Activated T-cell treated with anti-CD3 and anti-CD28 coated beads, Interleukin-2, amount 50 U/mL, for 72 hours (primary cell): ENCODE measurements around the gene BCAR3. TPM values are rescaled to one million over a fixed set of nuclear protein-coding genes. Genes with fewer than 3 reads are reported as not detected.

ENCODE experiments used
- ATAC-seq, 2 donors: fragments of 150-1000 bp; cut with Tn5 transposase; replicated peaks in 1 of 2; 2 replicates each; pipeline ENCODE4 v1.10.0; 2021; ENCODE audit warnings: moderate library complexity in 2 of 2, mild to moderate bottlenecking in 1 of 2
- DNase-seq, 2 donors: peaks; one replicate each; pipeline ENCODE4 v3.0.0; 2021 to 2022; ENCODE audit warnings: mixed read lengths in 1 of 2
- H3K27ac Mint-ChIP-seq: one replicate; pipeline ENCODE4 v1.8.0; 2022; ENCODE audit warnings: mild to moderate bottlenecking, moderate library complexity, mixed read lengths
- H3K27me3 Mint-ChIP-seq: one replicate; pipeline ENCODE4 v1.8.0; 2022; ENCODE audit warnings: low read depth, mixed read lengths
- H3K36me3 Mint-ChIP-seq, 2 donors: one replicate each; pipeline ENCODE4 v1.8.0; 2022; ENCODE audit warnings: mixed read lengths in 2 of 2, mild to moderate bottlenecking in 1 of 2; ENCODE audit not compliant: insufficient read depth in 2 of 2
- H3K4me1 Mint-ChIP-seq: one replicate; pipeline ENCODE4 v1.8.0; 2022; ENCODE audit warnings: low read depth, mixed read lengths
- H3K4me3 Mint-ChIP-seq, 2 donors: one replicate each; pipeline ENCODE4 v1.8.0; 2022; ENCODE audit warnings: mild to moderate bottlenecking in 2 of 2, mixed read lengths in 2 of 2, moderate library complexity in 2 of 2
- H3K9me3 Mint-ChIP-seq, 2 donors: one replicate each; pipeline ENCODE4 v1.8.0; 2022; ENCODE audit warnings: mixed read lengths in 2 of 2
- total RNA-seq, 2 donors: library from RNA; stranded (reverse); gene quantifications; one replicate each; pipeline ENCODE4 v1.2.3, GENCODE V29; 2022

BCAR3 gene
- total RNA-seq: 1 to 10 TPM; 3.1 to 3.2 TPM

- peak; percentile 54 to 60 for DNase-seq
- H3K4me3 Mint-ChIP-seq: peak within 1 kb of the TSS; percentile 88 to 91
- no peak within 1 kb of the TSS for H3K27ac Mint-ChIP-seq
- H3K27me3 Mint-ChIP-seq: peaks cover 86% of the 10 kb centered on the region
- peaks cover 14% of the 10 kb centered on the region for H3K4me1 Mint-ChIP-seq
- H3K9me3 Mint-ChIP-seq: no peaks in the 10 kb centered on the region
- H3K36me3 Mint-ChIP-seq: peaks cover 2 to 4% of the 10 kb centered on the region in 2 donors
- peak; percentile 75 to 76 for ATAC-seq
These were observed at the start of gene BCAR3 for GRCh38 chr1:93681101-93681988. BCAR3 (minus strand) TSS chr1:93681837; CDS start chr1:93674930, 6,907 bp downstream.

GRCh38 chr1:93730621-93731020 lies 49.0 kb upstream of the BCAR3 start:
- Mint-ChIP-seq H3K4me1 (no peaks in the 10 kb centered on the region), H3K27ac (no peak overlapping the region), H3K4me3 (no peak overlapping the region), H3K27me3 (no peaks in the 10 kb centered on the region), H3K9me3 (no peaks in the 10 kb centered on the region), H3K36me3 (no peaks in the 10 kb centered on the region)
- ATAC-seq (no peak), DNase-seq (no peak)

GRCh38 chr1:93729906-93730305 lies 48.3 kb upstream of the BCAR3 start:
- H3K4me3 Mint-ChIP-seq: no peak overlapping the region
- DNase-seq (no peak), ATAC-seq (no peak)
- H3K4me1 Mint-ChIP-seq: no peaks in the 10 kb centered on the region
- H3K9me3 Mint-ChIP-seq: no peaks in the 10 kb centered on the region
- H3K27me3 Mint-ChIP-seq: no peaks in the 10 kb centered on the region
- H3K36me3 Mint-ChIP-seq: no peaks in the 10 kb centered on the region
- H3K27ac Mint-ChIP-seq: no peak overlapping the region

GRCh38 chr1:93729502-93729901 lies 47.9 kb upstream of the BCAR3 start:
- H3K36me3 Mint-ChIP-seq: no peaks in the 10 kb centered on the region
- H3K27me3 Mint-ChIP-seq: no peaks in the 10 kb centered on the region

GRCh38 chr1:93728480-93729131 lies 47.0 kb upstream of the BCAR3 start:
- Mint-ChIP-seq H3K36me3 (no peaks in the 10 kb centered on the region), H3K27ac (no peak overlapping the region)

More at GRCh38 chr1:93729502-93729901, 47.9 kb upstream of the BCAR3 start:
- Mint-ChIP-seq H3K4me3 (no peak overlapping the region), H3K27ac (no peak overlapping the region), H3K9me3 (no peaks in the 10 kb centered on the region), H3K4me1 (no peaks in the 10 kb centered on the region)
- no peak for ATAC-seq
- DNase-seq: no peak

GRCh38 chr1:93723733-93724270 lies 42.2 kb upstream of the BCAR3 start:
- no peak overlapping the region for H3K27ac Mint-ChIP-seq
- H3K27me3 Mint-ChIP-seq: no peaks in the 10 kb centered on the region
- H3K36me3 Mint-ChIP-seq: no peaks in the 10 kb centered on the region
- no peaks in the 10 kb centered on the region for H3K9me3 Mint-ChIP-seq
- ATAC-seq (no peak), DNase-seq (no peak)
- H3K4me3 Mint-ChIP-seq: no peak overlapping the region
- H3K4me1 Mint-ChIP-seq: no peaks in the 10 kb centered on the region

More at GRCh38 chr1:93728480-93729131, 47.0 kb upstream of the BCAR3 start:
- Mint-ChIP-seq H3K4me3 (no peak overlapping the region), H3K27me3 (no peaks in the 10 kb centered on the region), H3K4me1 (no peaks in the 10 kb centered on the region), H3K9me3 (no peaks in the 10 kb centered on the region)
- ATAC-seq (no peak), DNase-seq (no peak)

GRCh38 chr1:93723110-93723509 lies 41.5 kb upstream of the BCAR3 start:
- DNase-seq (no peak), ATAC-seq (no peak)
- H3K27me3 Mint-ChIP-seq: no peaks in the 10 kb centered on the region
- no peaks in the 10 kb centered on the region for H3K9me3 Mint-ChIP-seq
- H3K4me1 Mint-ChIP-seq: no peaks in the 10 kb centered on the region
- H3K27ac Mint-ChIP-seq: no peak overlapping the region
- H3K4me3 Mint-ChIP-seq: no peak overlapping the region
- peaks cover 0 to under 1% of the 10 kb centered on the region in 2 donors for H3K36me3 Mint-ChIP-seq

- H3K4me1 Mint-ChIP-seq: peaks cover under 1% of the 10 kb centered on the region
- no peaks in the 10 kb centered on the region for H3K27me3 Mint-ChIP-seq
- no peak for ATAC-seq
- peaks cover 0 to 5% of the 10 kb centered on the region in 2 donors for H3K36me3 Mint-ChIP-seq
- no peaks in the 10 kb centered on the region for H3K9me3 Mint-ChIP-seq
- no peak overlapping the region for H3K4me3 Mint-ChIP-seq
- no peak for DNase-seq
- H3K27ac Mint-ChIP-seq: no peak overlapping the region
These were observed 40.7 kb upstream of the BCAR3 start for GRCh38 chr1:93722081-93723031.

GRCh38 chr1:93720956-93721626 lies 39.5 kb upstream of the BCAR3 start:
- peaks cover 0 to 4% of the 10 kb centered on the region in 2 donors for H3K9me3 Mint-ChIP-seq
- ATAC-seq (no peak), DNase-seq (no peak)
- no peaks in the 10 kb centered on the region for H3K27me3 Mint-ChIP-seq
- no peak overlapping the region for H3K27ac Mint-ChIP-seq
- H3K4me3 Mint-ChIP-seq: no peak overlapping the region
- peaks cover 13% of the 10 kb centered on the region for H3K4me1 Mint-ChIP-seq
- peaks cover 7 to 12% of the 10 kb centered on the region in 2 donors for H3K36me3 Mint-ChIP-seq

- peaks cover 41% of the 10 kb centered on the region for H3K4me1 Mint-ChIP-seq
- ATAC-seq: no peak
- no peak for DNase-seq
- H3K36me3 Mint-ChIP-seq: peaks cover 7 to 12% of the 10 kb centered on the region in 2 donors
- no peak overlapping the region for H3K4me3 Mint-ChIP-seq
- no peak overlapping the region for H3K27ac Mint-ChIP-seq
- H3K9me3 Mint-ChIP-seq: peaks cover 0 to 4% of the 10 kb centered on the region in 2 donors
- peaks cover 10% of the 10 kb centered on the region for H3K27me3 Mint-ChIP-seq
These were observed 36.0 kb upstream of the BCAR3 start for GRCh38 chr1:93717640-93718039.

- peak; percentile 84 to 91 for ATAC-seq
- Mint-ChIP-seq H3K4me3 (peak overlapping the region in 1 of 2 donors; percentile 19), H3K9me3 (peaks cover 0 to 4% of the 10 kb centered on the region in 2 donors), H3K27me3 (peaks cover 17% of the 10 kb centered on the region), H3K4me1 (peaks cover 46% of the 10 kb centered on the region), H3K27ac (no peak overlapping the region), H3K36me3 (peaks cover 7 to 12% of the 10 kb centered on the region in 2 donors)
- DNase-seq: peak; percentile 60 to 67
These were observed 35.3 kb upstream of the BCAR3 start for GRCh38 chr1:93716941-93717368.

GRCh38 chr1:93716163-93716562 lies 34.5 kb upstream of the BCAR3 start:
- peaks cover 46% of the 10 kb centered on the region for H3K4me1 Mint-ChIP-seq
- H3K27me3 Mint-ChIP-seq: peaks cover 22% of the 10 kb centered on the region
- no peak for ATAC-seq
- DNase-seq: no peak
- peaks cover 0 to 4% of the 10 kb centered on the region in 2 donors for H3K9me3 Mint-ChIP-seq
- peak overlapping the region; percentile 8 to 45 for H3K4me3 Mint-ChIP-seq
- peaks cover 7 to 12% of the 10 kb centered on the region in 2 donors for H3K36me3 Mint-ChIP-seq
- H3K27ac Mint-ChIP-seq: no peak overlapping the region
